ENCODE data around the gene BLMH. TPM values are rescaled to one million over a fixed set of nuclear protein-coding genes. Genes with fewer than 3 reads are reported as not detected.
A peak's percentile ranks its signal among the peaks of the same experiment; 100 is the strongest.

Gene BLMH
- total and polyA plus RNA-seq, 10 of the 15 experiments (the other 5 are each of a cell fraction or from before 2014, with no cell fraction given): 16.1 to 63.9 (median 54.0) TPM

- TF ChIP-seq CTCF (IDR thresholded peaks at IDR 0.05 in 2 of 3, conservative IDR thresholded peaks at IDR 0.05 in 1 of 3; ENCODE audit: control insufficient read depth in 2 of 3, extremely low read depth in 1 of 3, insufficient read depth in 1 of 3, low read depth in 3 of 3, low read length in 3 of 3) (peak; percentile 38 to 70 (median 65)), EGR1 (IDR thresholded peaks at IDR 0.05; ENCODE audit: borderline replicate concordance in 1 of 2, low read depth in 2 of 2, low read length in 2 of 2) (peak in 1 of 2 experiments; percentile 38; a peak in 1 of 3 replicates), NFIC (IDR thresholded peaks at IDR 0.05; ENCODE audit: low read depth, low read length) (no peak), POU2F2 (IDR thresholded peaks at IDR 0.05; ENCODE audit: borderline replicate concordance, low read depth, low read length) (no peak), RAD21 (IDR thresholded peaks at IDR 0.05; ENCODE audit: insufficient read depth, low read depth, low read length) (peak; percentile 80), YY1 (IDR thresholded peaks at IDR 0.05; ENCODE audit: low read depth, low read length) (no peak), MEF2A (IDR thresholded peaks at IDR 0.05; ENCODE audit: insufficient read depth, low read depth, low read length) (no peak)
Observed at GRCh38 chr17:30236766-30237165, 55.0 kb downstream of the BLMH start (continued).

GRCh38 chr17:30236297-30236624 is 55.5 kb downstream of the BLMH start:
- WGBS (ENCODE audit: insufficient coverage, insufficient replicate concordance, low lambda C conversion rate, missing lambda C conversion rate): 68% methylated on average over 10 of the region's 10 CpGs
- Histone ChIP-seq H3K27me3 (replicated peaks in 1 of 2; ENCODE audit: control insufficient read depth in 2 of 2, insufficient read depth in 2 of 2, low read length in 1 of 2) (no peaks in the 10 kb centered on the region), H3K9ac (ENCODE audit: control insufficient read depth, insufficient read depth, low read length) (no peak overlapping the region), H2AFZ (ENCODE audit: control insufficient read depth, low read depth, low read length) (peak overlapping the region; percentile 37), H3K9me3 (replicated peaks; ENCODE audit: control insufficient read depth, insufficient read depth, low read length) (no peaks in the 10 kb centered on the region; the same call in 2 of the 3 replicates), H3K79me2 (ENCODE audit: control insufficient read depth, insufficient read depth, low read length) (no peaks in the 10 kb centered on the region), H3K36me3 (ENCODE audit: control insufficient read depth in 2 of 2, insufficient read depth in 2 of 2, low read length in 1 of 2) (no peaks in the 10 kb centered on the region), H3K4me2 (ENCODE audit: control insufficient read depth, insufficient read depth) (peak overlapping the region; percentile 94), H4K20me1 (ENCODE audit: control insufficient read depth, insufficient read depth) (no peaks in the 10 kb centered on the region), H3K4me3 (peak overlapping the region; percentile 45), H3K27ac (ENCODE audit: control insufficient read depth, insufficient read depth) (no peak overlapping the region), H3K4me1 (ENCODE audit: control insufficient read depth, insufficient read depth, low read length) (peaks cover 29% of the 10 kb centered on the region)
- ATAC-seq (no peak), FAIRE-seq (no peak), DNase-seq (ENCODE audit: low read depth, low spot score) (no peak)
- TF ChIP-seq E4F1 (IDR thresholded peaks at IDR 0.05; ENCODE audit: borderline replicate concordance, partially characterized antibody): no peak
- no peak for TF ChIP-seq PKNOX1 (IDR thresholded peaks at IDR 0.05)
- TF ChIP-seq ESRRA (IDR thresholded peaks at IDR 0.05; ENCODE audit: low read length): no peak
- ChIA-PET POLR2A (interaction anchor here (0.7 to 1.2 kb wide), 3 partner anchors 110 to 132 kb away, joined by 3 to 4 read pairs (median 4); no protein-coding TSS in a partner anchor), RAD21 (ENCODE audit: unreplicated experiment) (interaction anchor here (0.7 to 3.3 kb wide), 15 partner anchors 10 to 131 kb away, joined by 3 to 52 read pairs (median 5); no protein-coding TSS in a partner anchor), SMC1A (ENCODE audit: uncharacterized antibody, unreplicated experiment) (interaction anchor here (0.6 to 4.5 kb wide), 19 partner anchors 13 to 249 kb away, joined by 3 to 69 read pairs (median 4); partner anchors contain the start of gene TMIGD1), CTCF (interaction anchor here (0.5 to 5.6 kb wide), 22 partner anchors 11 to 1956 kb away, joined by 3 to 127 read pairs (median 8); partner anchors contain the start of gene TMIGD1)
- no TSS peak for BruUV-seq (replicated peaks)
- in situ Hi-C loops (cut with MboI): loop anchor here (5.0 kb wide), 1 partner anchor 109 kb away; no protein-coding TSS in a partner anchor
- intact Hi-C loops (cut with micrococcal nuclease; ENCODE audit: unreplicated experiment): loop anchor here (1.0 to 10.0 kb wide), 3 partner anchors 99 to 132 kb away; partner anchors contain the start of gene TMIGD1

All from GM12878 (cell line).